Measurements from ENCODE around the gene GAL3ST2. TPM values are rescaled to one million over a fixed set of nuclear protein-coding genes. Genes with fewer than 3 reads are reported as not detected.
A peak's percentile ranks its signal among the peaks of the same experiment; 100 is the strongest.
"Not testable (repeated sequence)": the region's sequence is repeated elsewhere in the genome, so short reads cannot be mapped to it uniquely, and the experiment has no call there.

The GAL3ST2 gene
- total RNA-seq, 2 experiments from 2014 or later: 0.22 to 0.43 TPM

- Mint-ChIP-seq H3K36me3 (no peaks in the 10 kb centered on the region), H3K9me3 (no peaks in the 10 kb centered on the region), H3K4me1 (peaks cover 5% of the 10 kb centered on the region), H3K27me3 (no peaks in the 10 kb centered on the region), H3K27ac (no peak overlapping the region), H3K4me3 (no peak overlapping the region)
- DNase-seq (no peak), ATAC-seq (ENCODE audit: low read depth) (no peak)
- POLR2A ChIA-PET: interaction anchor here (0.7 kb wide), 1 partner anchor 41 kb away, joined by 3 read pairs; the partner anchor contains the start of gene D2HGDH
Observed at GRCh38 chr2:241775223-241776177, 1.1 kb upstream of the GAL3ST2 start.

DNA sequence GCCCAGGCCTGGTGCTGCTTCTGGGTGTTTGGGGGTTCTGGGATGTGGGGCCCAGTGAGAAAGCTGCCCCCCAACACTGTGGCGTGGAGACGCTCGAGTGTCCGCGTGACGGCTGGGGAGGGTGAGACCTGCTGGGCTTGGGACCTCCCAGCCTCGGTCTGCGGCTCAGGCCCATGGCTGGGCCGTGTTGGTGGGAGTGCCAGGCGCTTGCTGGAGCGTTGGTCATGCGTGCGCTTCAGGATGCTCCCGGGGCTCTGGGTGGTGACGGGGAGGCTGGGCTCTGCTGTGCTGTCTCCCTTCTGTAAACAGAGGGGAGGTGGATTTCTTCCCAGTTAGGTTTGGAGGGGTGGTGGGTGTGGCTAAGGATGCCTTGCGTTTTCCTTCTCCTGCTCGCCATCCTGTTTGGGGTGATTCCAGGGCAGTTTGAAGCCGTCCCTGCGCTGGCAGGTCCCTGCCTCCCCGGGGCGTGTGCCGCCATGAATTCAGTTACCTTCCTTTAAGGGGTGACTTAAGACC is 606 bp downstream of the GAL3ST2 start:
- POLR2A ChIA-PET: no interaction called here
- H3K36me3 Mint-ChIP-seq: no peaks in the 10 kb centered on the region
- ATAC-seq (ENCODE audit: low read depth): no peak
- peaks cover under 1% of the 10 kb centered on the region for H3K4me1 Mint-ChIP-seq
- peaks cover 4% of the 10 kb centered on the region for H3K9me3 Mint-ChIP-seq
- H3K27ac Mint-ChIP-seq: no peak overlapping the region
- no peak for DNase-seq
- H3K27me3 Mint-ChIP-seq: peaks cover 2% of the 10 kb centered on the region
- H3K4me3 Mint-ChIP-seq: no peak overlapping the region

GRCh38 chr2:241777686-241778627 is 1.3 kb downstream of the GAL3ST2 start:
- H3K27ac Mint-ChIP-seq: no peak overlapping the region
- no peaks in the 10 kb centered on the region for H3K36me3 Mint-ChIP-seq
- no peak overlapping the region for H3K4me3 Mint-ChIP-seq
- ATAC-seq (ENCODE audit: low read depth) (no peak), DNase-seq (no peak)
- H3K9me3 Mint-ChIP-seq: peaks cover 5% of the 10 kb centered on the region
- POLR2A ChIA-PET: no interaction called here
- H3K4me1 Mint-ChIP-seq: no peaks in the 10 kb centered on the region
- H3K27me3 Mint-ChIP-seq: peaks cover 2% of the 10 kb centered on the region

DNA sequence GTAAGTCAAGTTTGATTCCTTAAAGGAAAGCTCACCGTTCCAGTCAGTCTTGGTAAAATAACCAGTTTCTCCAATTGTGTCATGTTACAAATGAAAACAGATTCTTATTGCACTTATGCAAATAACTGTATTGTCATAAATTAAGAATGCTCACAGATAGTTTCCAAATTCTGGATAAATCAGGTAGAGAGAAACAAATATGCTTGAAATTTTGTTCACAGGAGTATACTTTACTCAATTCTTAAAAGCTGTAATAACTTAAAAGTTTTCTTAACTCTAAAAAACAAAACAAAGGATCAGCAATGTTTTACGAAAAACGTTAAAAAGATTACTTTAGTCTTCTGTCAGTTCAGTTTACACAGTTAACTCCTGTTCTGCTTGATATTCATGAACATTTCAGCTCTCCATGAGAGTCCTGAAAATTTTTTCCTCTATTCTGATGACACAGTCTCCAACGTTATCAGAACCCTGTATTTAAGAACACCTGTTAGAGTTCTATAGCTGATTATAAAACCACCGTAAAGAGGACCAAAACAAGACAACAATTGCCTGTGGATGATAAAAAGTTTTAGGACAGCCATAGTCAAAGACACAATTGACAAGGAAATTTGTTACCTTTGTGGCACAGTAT is 4.4 kb downstream of the GAL3ST2 start:
- POLR2A ChIA-PET: no interaction called here
- no peak overlapping the region for H3K4me3 Mint-ChIP-seq
- no peak for DNase-seq
- H3K36me3 Mint-ChIP-seq: no peaks in the 10 kb centered on the region
- H3K27ac Mint-ChIP-seq: no peak overlapping the region
- H3K9me3 Mint-ChIP-seq: peaks cover 9% of the 10 kb centered on the region
- H3K4me1 Mint-ChIP-seq: no peaks in the 10 kb centered on the region
- no peak for ATAC-seq (ENCODE audit: low read depth)
- peaks cover 4% of the 10 kb centered on the region for H3K27me3 Mint-ChIP-seq

- H3K9me3 Mint-ChIP-seq; H3K36me3 Mint-ChIP-seq; ATAC-seq (ENCODE audit: low read depth); H3K4me3 Mint-ChIP-seq; H3K27me3 Mint-ChIP-seq; DNase-seq; POLR2A ChIA-PET; H3K4me1 Mint-ChIP-seq; H3K27ac Mint-ChIP-seq: not testable (repeated sequence)
Observed at GRCh38 chr2:241782053-241782452, 5.4 kb downstream of the GAL3ST2 start.

- POLR2A ChIA-PET: interaction anchor here (0.6 to 1.6 kb wide), 2 partner anchors 15 to 54 kb away, joined by 5 read pairs; no protein-coding TSS in a partner anchor
- Mint-ChIP-seq H3K27me3 (peaks cover 6% of the 10 kb centered on the region), H3K27ac (peak overlapping the region; percentile 29), H3K4me1 (peaks cover 20% of the 10 kb centered on the region), H3K4me3 (no peak overlapping the region), H3K36me3 (no peaks in the 10 kb centered on the region), H3K9me3 (peaks cover 10% of the 10 kb centered on the region)
- DNase-seq (no peak), ATAC-seq (ENCODE audit: low read depth) (peak; percentile 41)
Observed at GRCh38 chr2:241788135-241788534, 11.5 kb downstream of the GAL3ST2 start.

- ATAC-seq (ENCODE audit: low read depth): peak; percentile 85
- H3K27me3 Mint-ChIP-seq: peaks cover 6% of the 10 kb centered on the region
- H3K36me3 Mint-ChIP-seq: no peaks in the 10 kb centered on the region
- peaks cover 21% of the 10 kb centered on the region for H3K4me1 Mint-ChIP-seq
- peak; percentile 34 for DNase-seq
- peaks cover 11% of the 10 kb centered on the region for H3K9me3 Mint-ChIP-seq
- no peak overlapping the region for H3K4me3 Mint-ChIP-seq
- peak overlapping the region; percentile 29 for H3K27ac Mint-ChIP-seq
- POLR2A ChIA-PET: interaction anchor here (1.6 kb wide), 1 partner anchor 15 kb away, joined by 5 read pairs; no protein-coding TSS in a partner anchor
Observed at GRCh38 chr2:241788572-241788971, 11.9 kb downstream of the GAL3ST2 start.

- H3K9me3 Mint-ChIP-seq; H3K36me3 Mint-ChIP-seq; POLR2A ChIA-PET; H3K27ac Mint-ChIP-seq; ATAC-seq (ENCODE audit: low read depth); DNase-seq; H3K4me3 Mint-ChIP-seq; H3K27me3 Mint-ChIP-seq: not testable (repeated sequence)
- H3K4me1 Mint-ChIP-seq: peaks cover 21% of the 10 kb centered on the region
Observed at GRCh38 chr2:241791385-241791784, 14.8 kb downstream of the GAL3ST2 start.

DNA sequence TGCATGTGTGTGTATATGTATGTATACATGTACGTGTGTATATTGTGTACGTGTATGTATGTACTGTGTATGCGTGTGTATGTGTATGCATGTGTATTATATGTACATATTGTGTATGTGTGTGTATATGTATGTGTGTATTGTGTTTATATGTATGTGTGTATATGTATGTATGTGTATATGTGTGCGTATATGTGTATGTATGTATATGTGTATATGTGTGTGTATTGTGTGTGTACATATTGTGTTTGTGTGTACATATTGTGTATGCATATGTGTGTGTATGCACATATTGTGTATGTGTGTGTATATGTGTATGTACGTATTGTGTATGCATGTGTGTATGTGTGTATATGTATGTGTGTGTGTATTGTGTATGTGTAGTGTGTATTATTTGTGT is 16.8 kb downstream of the GAL3ST2 start:
- DNase-seq (no peak), ATAC-seq (ENCODE audit: low read depth) (no peak)
- Mint-ChIP-seq H3K4me3 (no peak overlapping the region), H3K27ac (peak overlapping the region; percentile 1), H3K27me3 (peaks cover 7% of the 10 kb centered on the region), H3K4me1 (peaks cover 12% of the 10 kb centered on the region), H3K9me3 (peaks cover 10% of the 10 kb centered on the region), H3K36me3 (no peaks in the 10 kb centered on the region)
- POLR2A ChIA-PET: no interaction called here

GRCh38 chr2:241794250-241794823 is 17.7 kb downstream of the GAL3ST2 start:
- Mint-ChIP-seq H3K27ac (no peak overlapping the region), H3K9me3 (peaks cover 9% of the 10 kb centered on the region), H3K27me3 (peaks cover 7% of the 10 kb centered on the region), H3K4me3 (no peak overlapping the region), H3K4me1 (peaks cover 4% of the 10 kb centered on the region), H3K36me3 (no peaks in the 10 kb centered on the region)
- POLR2A ChIA-PET: no interaction called here
- ATAC-seq (ENCODE audit: low read depth) (no peak), DNase-seq (no peak)

DNA sequence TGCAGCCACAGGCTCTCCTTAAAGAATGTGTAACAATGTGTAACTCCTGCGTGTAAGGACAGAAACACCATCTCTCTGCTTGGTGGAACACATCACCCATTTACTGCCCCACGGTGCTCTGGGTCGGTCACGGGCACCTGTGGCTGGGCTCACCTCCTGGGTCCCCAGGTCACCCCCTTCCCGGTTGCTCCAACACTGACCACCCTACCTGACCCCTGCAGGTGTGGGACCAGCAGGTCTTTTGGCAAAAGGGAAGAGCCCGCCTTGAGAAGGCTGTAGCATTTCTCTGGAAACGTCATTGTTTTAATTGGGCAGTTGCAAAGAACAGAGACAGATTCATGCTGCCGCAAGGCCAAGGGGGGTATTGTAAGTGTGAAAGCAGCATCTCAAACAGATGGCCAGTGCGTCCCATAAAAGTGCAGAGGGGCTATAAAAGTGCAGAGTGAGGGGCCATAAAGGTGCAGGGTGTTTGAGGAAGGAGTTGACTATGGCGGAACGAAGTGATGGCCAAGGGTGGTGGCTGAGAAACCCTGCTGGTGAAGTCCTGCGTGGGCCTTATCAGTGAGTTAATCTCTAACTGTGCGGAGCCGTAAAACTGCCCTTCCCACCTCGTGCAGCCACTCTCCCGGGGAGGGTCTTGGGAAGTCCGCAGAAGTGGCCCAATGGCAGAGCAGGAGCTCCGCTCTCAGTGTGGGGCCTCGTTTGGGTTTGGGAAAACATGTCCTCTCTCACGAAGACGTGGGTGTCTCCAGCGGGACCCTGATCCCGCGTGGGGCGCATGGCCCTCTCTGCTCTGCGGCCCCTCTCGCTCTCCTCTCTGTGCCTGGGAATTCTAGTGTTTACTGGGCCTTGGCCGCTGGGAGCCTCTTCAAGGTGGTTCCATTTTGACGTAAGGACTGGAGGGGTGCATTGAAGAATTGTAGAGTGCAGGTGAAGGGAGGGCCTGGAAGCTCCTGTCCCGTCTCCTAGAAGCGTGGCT is 18.7 kb downstream of the GAL3ST2 start:
- Mint-ChIP-seq H3K4me3 (no peak overlapping the region), H3K27ac (no peak overlapping the region), H3K36me3 (no peaks in the 10 kb centered on the region), H3K27me3 (peaks cover 7% of the 10 kb centered on the region), H3K9me3 (peaks cover 7% of the 10 kb centered on the region), H3K4me1 (peaks cover 2% of the 10 kb centered on the region)
- ATAC-seq (ENCODE audit: low read depth) (no peak), DNase-seq (no peak)
- POLR2A ChIA-PET: no interaction called here

DNA sequence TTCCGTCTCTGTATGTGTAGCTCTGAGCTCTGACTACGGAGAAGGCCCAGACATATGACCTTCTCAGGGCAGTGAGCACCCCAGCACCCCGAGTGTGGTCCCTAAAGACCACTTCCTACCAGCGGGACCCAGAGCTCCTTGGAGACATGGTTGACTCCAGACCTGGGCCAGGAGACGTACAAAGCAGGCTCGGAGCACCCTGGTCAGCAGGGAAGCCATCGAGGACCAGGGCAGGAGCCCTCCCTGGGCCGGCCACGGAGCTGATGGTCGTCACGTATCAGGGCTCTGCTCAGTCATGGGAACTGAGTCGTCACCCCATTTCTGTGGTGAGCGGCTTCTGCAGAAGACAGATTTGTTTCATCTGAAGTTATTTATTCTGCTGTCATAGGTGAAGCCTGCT is 19.6 kb downstream of the GAL3ST2 start:
- Mint-ChIP-seq H3K4me3 (no peak overlapping the region), H3K27me3 (peaks cover 5% of the 10 kb centered on the region), H3K36me3 (no peaks in the 10 kb centered on the region), H3K27ac (no peak overlapping the region), H3K4me1 (peaks cover 2% of the 10 kb centered on the region), H3K9me3 (peaks cover 2% of the 10 kb centered on the region)
- no peak for DNase-seq
- POLR2A ChIA-PET: no interaction called here
- ATAC-seq (ENCODE audit: low read depth): no peak

Data from activated naive CD8-positive, alpha-beta T cell treated with anti-CD3 and anti-CD28 coated beads, Interleukin-2, amount 10 ng/mL, durations not matched to agents 7 days and 5 days (primary cell).